ENCODE data around the gene KLHL28. TPM values are rescaled to one million over a fixed set of nuclear protein-coding genes. Genes with fewer than 3 reads are reported as not detected.

KLHL28 gene
- total and polyA plus RNA-seq, 2 experiments from 2014 or later: 5.3 to 16.2 TPM

- Histone ChIP-seq H3K9me3 (ENCODE audit: low read depth) (no peaks in the 10 kb centered on the region), H3K36me3 (replicated peaks; ENCODE audit: insufficient read depth, low read depth) (no peaks in the 10 kb centered on the region), H4K20me1 (ENCODE audit: insufficient read depth, poor library complexity, severe bottlenecking) (peaks cover 7% of the 10 kb centered on the region), H2AFZ (no peak overlapping the region), H3K9me2 (replicated peaks; ENCODE audit: insufficient read depth) (no peaks in the 10 kb centered on the region), H3K27ac (no peak overlapping the region), H3K27me3 (no peaks in the 10 kb centered on the region), H3K4me1 (ENCODE audit: insufficient read depth) (no peaks in the 10 kb centered on the region), H3K4me3 (no peak overlapping the region), H3K79me2 (peaks cover 36% of the 10 kb centered on the region), H3K4me2 (no peak overlapping the region)
- DNase-seq (ENCODE audit: low spot score): no peak
- TF ChIP-seq CTCF (IDR thresholded peaks at IDR 0.05; ENCODE audit: poor library complexity) (no peak), EZH2 (IDR thresholded peaks at IDR 0.05; ENCODE audit: borderline replicate concordance) (no peak), EZH2phosphoT487 (IDR thresholded peaks at IDR 0.05; ENCODE audit: low read depth, severe bottlenecking, unreplicated experiment) (no peak)
- 78% methylated on average over 3 of the region's 3 CpGs for WGBS (ENCODE audit: low lambda C conversion rate, missing lambda C conversion rate)
Observed at GRCh38 chr14:44995196-44995595, 33.4 kb upstream of the KLHL28 start.

GRCh38 chr14:44990533-44990932, 28.8 kb upstream of the KLHL28 start:
- Histone ChIP-seq H4K20me1 (ENCODE audit: insufficient read depth, poor library complexity, severe bottlenecking) (peaks cover 4% of the 10 kb centered on the region), H3K27me3 (no peaks in the 10 kb centered on the region), H3K9me2 (replicated peaks; ENCODE audit: insufficient read depth) (no peaks in the 10 kb centered on the region), H3K4me3 (no peak overlapping the region), H2AFZ (no peak overlapping the region), H3K36me3 (replicated peaks; ENCODE audit: insufficient read depth, low read depth) (no peaks in the 10 kb centered on the region), H3K79me2 (peaks cover 39% of the 10 kb centered on the region), H3K4me2 (no peak overlapping the region), H3K9me3 (ENCODE audit: low read depth) (no peaks in the 10 kb centered on the region), H3K4me1 (ENCODE audit: insufficient read depth) (no peaks in the 10 kb centered on the region), H3K27ac (no peak overlapping the region)
- WGBS (ENCODE audit: low lambda C conversion rate, missing lambda C conversion rate): 92% methylated on average over 2 of the region's 2 CpGs
- TF ChIP-seq CTCF (IDR thresholded peaks at IDR 0.05; ENCODE audit: poor library complexity) (no peak), EZH2 (IDR thresholded peaks at IDR 0.05; ENCODE audit: borderline replicate concordance) (no peak), EZH2phosphoT487 (IDR thresholded peaks at IDR 0.05; ENCODE audit: low read depth, severe bottlenecking, unreplicated experiment) (no peak)
- DNase-seq (ENCODE audit: low spot score): no peak

GRCh38 chr14:44989497-44990440, 28.0 kb upstream of the KLHL28 start:
- H3K27ac ChIP-seq: no peak overlapping the region
- H3K9me2 ChIP-seq (replicated peaks; ENCODE audit: insufficient read depth): no peaks in the 10 kb centered on the region
- H3K4me3 ChIP-seq: no peak overlapping the region
- H3K4me1 ChIP-seq (ENCODE audit: insufficient read depth): no peaks in the 10 kb centered on the region
- no peak overlapping the region for H3K4me2 ChIP-seq
- peaks cover 46% of the 10 kb centered on the region for H3K79me2 ChIP-seq
- H4K20me1 ChIP-seq (ENCODE audit: insufficient read depth, poor library complexity, severe bottlenecking): peaks cover 2% of the 10 kb centered on the region
- no peaks in the 10 kb centered on the region for H3K36me3 ChIP-seq (replicated peaks; ENCODE audit: insufficient read depth, low read depth)
- H2AFZ ChIP-seq: no peak overlapping the region
- no peak for DNase-seq (ENCODE audit: low spot score)
- 74% methylated on average over 3 of the region's 3 CpGs for WGBS (ENCODE audit: low lambda C conversion rate, missing lambda C conversion rate)
- H3K27me3 ChIP-seq: no peaks in the 10 kb centered on the region
- no peak for TF ChIP-seq EZH2 (IDR thresholded peaks at IDR 0.05; ENCODE audit: borderline replicate concordance)
- no peak for TF ChIP-seq CTCF (IDR thresholded peaks at IDR 0.05; ENCODE audit: poor library complexity)
- no peak for TF ChIP-seq EZH2phosphoT487 (IDR thresholded peaks at IDR 0.05; ENCODE audit: low read depth, severe bottlenecking, unreplicated experiment)
- no peaks in the 10 kb centered on the region for H3K9me3 ChIP-seq (ENCODE audit: low read depth)

All from hepatocyte (in vitro differentiated cells).